ENCODE results near the gene EDARADD. TPM values are rescaled to one million over a fixed set of nuclear protein-coding genes. Genes with fewer than 3 reads are reported as not detected.
"Not testable (repeated sequence)": the region's sequence is repeated elsewhere in the genome, so short reads cannot be mapped to it uniquely, and the experiment has no call there.

The EDARADD gene
- not detected in 2 replicates for total RNA-seq (2014; rRNA removed)
- 0.04 TPM for polyA plus RNA-seq (2012)

DNA sequence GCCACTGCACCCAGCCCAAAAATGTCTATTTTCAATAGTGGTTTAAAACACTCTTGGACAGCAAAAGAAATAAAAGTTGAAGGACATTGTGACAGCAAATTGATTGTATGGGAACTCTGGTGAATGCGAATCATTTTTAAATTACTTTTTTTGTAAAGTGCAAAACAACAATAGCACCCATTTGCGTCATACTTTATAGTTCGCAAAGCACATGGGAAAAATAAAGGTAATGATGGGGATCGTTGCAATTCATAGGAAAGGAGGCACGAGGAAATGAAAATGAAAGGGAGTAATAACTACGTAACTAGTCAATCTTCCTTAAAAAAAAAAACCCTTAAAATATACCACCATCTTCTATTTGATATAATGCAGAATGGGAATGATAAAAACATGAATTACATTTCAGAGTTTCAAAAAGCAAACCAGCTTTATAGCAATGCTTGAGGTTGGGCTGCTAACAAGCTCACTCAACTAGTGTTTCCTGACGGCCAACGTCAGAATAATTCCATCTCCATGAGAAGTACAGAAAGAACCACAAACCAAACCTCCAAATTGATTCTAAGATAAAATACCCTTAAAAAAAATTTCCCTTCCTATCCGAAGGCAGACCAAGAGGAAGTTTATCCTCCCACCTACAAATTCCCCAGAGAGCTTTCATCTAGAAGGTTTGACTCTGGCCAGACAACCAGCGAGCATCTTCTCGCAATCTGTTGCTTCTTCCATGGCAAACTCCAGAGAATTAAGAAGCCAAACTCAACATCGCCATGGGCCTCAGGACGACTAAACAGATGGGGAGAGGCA lies at the start of gene EDARADD:
Gene EDARADD (plus strand): TSS at position 606 of the 801 bp plus-strand sequence. CDS start 159 bp downstream, at position 765.
- DNase-seq (ENCODE audit: low read depth), result no peak

DNA sequence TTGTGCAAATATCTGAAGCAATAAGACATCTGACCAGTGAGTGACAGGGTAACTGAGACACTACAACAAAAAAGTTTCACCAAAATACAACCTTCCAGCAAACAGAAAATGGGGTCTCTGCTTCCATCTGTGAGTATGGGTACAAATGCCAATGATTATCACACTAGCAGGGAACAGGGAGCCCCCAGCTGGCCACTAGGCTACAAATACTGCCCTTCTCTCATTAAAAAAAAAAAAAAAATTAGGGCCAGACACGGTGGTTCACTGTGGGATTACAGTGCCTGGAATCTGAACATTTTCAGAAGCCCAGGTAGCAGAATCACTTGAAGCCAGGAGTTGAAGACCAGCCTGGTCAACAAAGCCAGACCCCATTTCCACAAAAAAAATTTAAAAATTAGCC lies 48.4 kb upstream of the EDARADD start:
- DNase-seq (ENCODE audit: low read depth), result peak; percentile 6

DNA sequence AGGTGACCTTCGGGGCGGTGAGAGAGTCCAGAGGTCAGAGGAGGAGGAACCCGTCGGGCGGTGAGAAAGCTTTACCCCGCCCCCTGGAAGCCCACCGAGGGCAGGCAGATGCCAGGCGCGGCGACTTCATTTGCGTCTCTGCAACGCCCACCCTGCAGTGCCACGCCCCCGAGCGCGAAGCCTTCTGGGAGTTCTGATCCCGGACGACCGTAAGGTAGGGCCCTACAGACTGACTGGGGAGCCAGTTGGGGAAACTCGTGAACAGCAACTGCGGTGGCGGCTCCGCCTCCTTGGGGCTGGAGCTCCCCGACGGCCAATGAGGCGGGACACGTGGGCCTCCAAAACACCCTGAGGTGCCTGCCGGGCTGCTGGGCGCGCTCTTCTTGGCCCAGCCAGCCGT lies 46.0 kb upstream of the EDARADD start:
- no peak for DNase-seq (ENCODE audit: low read depth)

DNA sequence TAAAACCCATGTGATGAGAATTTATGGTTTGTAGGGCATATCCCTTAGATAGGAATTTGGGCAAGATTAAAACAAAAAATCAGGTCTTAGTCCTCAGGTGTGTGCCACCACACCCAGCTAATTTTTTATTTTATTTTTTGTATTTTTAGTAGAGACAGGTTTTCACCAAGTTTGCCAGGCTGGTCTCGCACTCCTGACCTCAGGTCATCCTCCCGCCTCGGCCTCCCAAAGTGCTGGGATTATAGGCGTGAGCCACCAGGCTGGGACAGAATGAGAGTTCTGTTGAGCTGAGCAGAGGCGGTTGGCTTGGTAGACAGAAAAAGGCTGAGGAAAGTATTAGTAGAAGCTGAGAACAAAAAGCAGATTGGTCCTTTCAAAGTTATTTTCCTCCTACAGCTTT lies 43.8 kb upstream of the EDARADD start:
- DNase-seq (ENCODE audit: low read depth), result no peak

DNA sequence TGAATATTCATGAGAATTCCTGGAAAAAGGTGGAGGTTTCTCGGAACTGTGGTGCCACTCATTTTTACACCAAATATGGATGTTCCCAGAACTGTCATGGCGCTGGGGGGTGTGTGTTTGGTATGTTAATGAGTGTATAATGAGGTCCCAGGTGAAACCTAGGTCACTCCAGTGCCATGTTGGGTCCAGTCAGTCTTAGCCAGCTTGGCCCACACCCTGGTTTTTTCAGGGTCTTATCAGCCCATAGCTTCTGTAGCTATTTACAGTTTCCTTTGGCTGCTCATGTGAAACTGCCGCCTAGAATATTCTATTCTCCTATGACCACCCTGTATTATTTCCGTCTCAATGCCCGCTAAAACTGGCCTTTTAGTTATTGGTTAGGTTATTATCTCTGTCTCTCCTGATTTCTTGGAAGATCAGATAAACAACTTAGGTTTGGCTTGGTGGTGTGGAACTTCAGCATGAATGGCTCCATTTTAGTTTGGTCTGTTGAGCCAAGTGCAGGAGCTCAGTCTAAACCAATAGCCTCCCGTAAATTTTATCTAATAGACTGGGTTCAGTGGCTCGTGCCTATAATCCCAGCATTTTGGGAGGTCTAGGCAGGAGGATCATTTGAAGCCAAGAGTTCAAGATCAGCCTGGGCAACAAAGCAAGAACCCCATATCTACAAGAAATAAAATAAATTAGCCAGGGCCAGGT lies 42.1 kb upstream of the EDARADD start:
- no peak for DNase-seq (ENCODE audit: low read depth)

DNA sequence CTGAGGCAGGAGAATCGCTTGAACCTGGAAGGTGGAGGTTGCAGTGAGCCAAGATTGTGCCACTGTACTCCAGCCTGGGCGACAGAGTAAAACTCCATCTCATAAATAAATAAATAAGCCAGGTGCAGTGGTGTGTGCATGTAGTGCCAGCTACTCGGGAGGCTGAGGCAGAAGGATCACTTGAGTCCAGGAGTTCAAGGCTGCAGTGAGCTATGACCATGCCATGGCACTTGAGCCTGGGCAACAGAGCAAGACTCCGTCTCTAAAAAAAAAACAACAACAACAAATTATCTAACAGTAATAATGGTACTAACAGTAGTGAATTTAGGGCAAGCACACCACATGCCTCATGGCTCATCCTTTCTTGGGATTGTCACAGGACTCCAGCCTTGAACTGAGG lies 41.3 kb upstream of the EDARADD start:
- not testable (repeated sequence) for DNase-seq (ENCODE audit: low read depth)

DNA sequence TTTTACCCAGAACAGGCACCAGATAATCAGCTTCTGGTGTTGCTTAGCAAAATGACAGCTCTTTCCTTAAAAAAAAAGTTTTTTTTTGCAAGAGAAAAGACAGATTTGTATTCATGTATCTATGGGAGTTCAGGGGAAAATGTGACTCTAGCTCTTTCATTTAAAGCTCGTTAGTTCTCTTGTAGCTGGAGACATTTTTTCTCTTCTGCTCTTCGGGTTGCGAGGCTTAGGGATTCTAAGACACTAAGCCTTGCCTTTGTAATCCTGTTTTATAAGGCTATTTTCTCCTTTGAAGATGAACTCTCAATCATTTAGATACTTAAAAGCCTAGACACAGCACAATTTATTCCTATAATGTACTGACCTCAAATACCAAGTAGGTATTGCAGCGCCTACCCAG lies 40.3 kb upstream of the EDARADD start:
- no peak for DNase-seq (ENCODE audit: low read depth)

DNA sequence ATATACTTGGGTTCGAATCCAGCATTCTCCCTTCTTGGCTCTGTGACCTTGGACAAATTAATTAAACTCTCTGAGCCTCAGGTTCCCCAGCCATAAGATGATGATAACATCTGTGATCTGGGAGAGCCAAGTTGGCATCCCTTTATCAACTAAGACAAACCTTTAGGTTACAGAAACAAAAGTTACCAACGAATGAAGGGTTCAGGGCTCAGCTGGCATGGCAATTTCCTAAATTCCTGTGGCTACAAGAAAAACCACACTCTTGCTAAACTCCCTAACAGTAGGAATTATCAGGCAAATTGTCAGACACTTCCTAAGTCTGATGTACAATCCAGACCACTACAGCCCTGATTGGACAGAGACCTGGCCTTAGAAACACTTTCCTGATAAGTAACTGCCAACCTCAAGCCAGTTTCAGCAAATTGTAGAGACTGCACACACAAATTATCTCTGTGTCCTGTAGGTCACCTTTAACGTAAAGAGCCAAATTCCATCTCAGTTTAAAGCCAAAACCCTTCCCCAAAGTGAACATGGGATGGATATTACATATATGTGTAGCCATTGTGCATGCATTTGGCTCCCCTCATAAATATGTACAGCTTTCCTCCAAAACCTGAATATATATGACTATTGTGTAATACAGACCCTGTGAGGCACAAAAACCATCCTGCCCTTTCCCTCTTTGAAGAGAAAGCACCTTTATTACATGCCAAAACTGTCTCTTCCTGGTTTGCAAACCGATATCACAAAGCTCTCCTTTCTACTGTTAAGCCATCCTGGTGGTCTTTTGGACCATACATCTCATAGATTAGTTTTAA lies 39.5 kb upstream of the EDARADD start:
- DNase-seq (ENCODE audit: low read depth), result peak; percentile 39

DNA sequence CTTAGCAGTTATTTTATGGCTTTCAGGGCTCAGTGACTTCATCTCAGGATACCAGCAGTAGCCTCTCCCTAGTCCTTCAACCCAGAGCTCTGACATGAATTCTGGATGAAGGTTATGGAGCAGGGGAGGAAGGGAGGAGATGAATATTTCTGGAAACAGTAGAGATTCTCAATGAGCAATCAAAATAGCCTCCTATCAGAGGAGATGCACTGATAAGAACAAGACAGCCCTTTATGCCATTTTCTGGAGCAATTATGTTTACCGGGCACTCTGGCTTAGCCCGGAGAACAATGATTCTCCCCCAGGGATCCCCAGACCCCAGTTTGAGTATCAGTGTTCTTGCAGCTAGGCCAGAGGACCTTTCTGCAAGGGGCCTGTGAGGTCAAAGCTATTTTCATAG lies 37.9 kb upstream of the EDARADD start:
- DNase-seq (ENCODE audit: low read depth), result no peak

DNA sequence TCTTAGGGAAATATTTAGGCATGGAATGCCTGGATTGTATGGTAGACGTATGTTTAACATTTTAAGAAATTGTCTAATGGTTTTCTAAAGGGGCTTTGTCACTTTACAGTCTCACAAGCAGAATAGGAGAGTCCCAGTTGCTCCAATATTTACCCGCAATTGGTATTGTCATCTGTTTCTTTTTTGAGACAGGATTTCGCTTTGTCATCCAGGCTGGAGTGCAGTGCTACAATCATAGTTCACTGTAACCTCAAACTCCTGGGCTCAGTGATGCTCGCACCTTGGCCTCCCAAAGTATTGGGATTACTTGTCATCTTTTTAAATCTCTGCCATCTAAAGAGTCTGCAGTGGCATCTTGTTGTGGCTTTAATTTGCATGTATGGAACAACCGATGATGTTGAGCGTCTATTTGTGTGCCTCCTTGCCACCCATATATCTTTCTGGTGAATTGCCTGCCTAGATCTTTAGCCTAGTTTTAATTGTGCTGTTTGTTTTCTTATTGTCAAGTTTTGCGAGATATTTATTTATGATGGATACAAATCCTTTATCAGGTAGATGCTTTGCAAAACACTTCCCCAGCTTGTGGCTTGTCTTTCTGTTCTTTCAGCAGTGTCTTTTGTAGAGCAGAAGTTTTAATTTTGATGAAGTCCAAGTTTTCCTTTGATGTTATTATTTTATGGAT lies 32.0 kb upstream of the EDARADD start:
- no peak for DNase-seq (ENCODE audit: low read depth)

DNA sequence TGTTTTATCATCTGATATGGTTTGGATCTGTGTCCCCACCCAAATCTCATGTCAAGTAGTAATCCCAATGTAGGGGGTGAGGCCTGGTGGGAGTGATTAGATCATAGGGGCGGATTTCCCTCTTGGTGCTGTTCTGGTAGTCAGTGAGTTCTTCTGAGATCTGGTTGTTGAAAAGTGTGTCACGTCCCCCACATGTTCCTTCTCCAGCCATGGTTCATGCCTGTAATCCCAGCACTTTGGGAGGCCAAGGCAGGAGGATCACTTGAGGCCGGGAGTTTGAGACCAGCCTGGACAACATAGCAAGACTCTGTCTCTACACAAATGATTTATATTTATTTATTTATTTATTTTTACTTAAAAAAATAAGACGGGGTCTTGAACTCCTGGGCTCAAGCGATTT lies 30.8 kb upstream of the EDARADD start:
- DNase-seq (ENCODE audit: low read depth), result no peak

DNA sequence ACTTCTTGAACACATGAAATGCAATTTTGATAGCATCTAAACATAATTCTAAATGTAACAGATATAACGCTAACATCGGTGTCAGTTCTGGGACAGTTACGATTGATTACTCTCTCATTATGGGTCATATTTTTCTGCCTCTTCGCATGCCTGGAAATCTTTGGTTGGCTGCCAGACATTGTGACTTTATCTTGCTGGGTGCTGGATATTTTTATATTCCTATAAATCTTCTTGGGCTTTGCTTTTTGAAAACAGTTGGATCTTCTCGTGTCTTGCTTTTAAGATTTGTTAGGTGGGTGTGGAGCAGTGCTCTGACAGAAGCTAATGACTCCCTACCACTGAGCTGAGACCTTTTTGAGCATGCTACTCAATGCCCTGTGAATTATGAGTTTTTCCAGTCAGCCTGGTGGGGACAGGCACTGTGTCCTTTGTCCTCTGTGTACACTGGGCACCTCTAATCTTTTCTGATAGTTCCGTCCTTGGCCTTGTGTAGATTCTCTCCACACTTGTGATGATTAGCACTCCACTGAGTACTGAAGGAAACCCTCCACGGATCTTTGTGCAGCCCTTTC lies 28.0 kb upstream of the EDARADD start:
- no peak for DNase-seq (ENCODE audit: low read depth)

DNA sequence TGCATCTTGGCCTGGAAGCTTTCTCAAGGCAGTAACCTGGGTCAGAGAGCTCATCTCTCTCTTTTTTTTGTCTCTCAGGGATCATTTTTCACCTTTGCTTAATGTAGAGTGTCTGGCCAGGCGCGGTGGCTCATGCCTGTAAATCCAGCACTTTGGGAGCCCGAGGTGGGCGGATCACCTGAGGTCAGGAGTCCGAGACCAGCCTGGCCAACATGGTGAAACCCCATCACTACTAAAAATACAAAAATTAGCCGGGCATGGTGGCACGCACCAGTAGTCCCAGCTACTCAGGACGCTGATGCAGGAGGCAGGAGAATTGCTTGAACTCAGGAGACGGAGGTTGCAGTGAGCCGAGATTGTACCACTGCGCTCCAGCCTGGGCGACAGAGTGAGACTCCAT lies 27.4 kb upstream of the EDARADD start:
- not testable (repeated sequence) for DNase-seq (ENCODE audit: low read depth)

DNA sequence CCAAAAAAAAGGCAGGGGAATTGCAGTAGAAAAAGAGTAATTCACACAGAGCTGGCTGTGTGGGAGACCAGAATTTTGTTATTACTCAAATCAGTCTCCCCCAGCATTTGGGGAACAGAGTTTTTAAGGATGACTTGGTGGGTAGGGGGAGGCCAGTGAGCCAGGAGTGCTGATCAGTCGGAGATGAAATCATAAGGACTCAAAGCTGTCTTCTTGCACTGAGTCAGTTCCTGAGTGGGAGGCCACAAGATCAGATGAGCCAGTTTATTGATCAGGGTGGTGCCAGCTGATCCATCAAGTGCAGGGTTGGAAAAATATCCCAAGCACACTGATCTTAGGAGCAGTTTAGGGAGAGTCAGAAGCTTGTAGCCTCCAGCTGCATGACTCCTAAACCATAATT lies 23.7 kb upstream of the EDARADD start:
- DNase-seq (ENCODE audit: low read depth), result no peak

DNA sequence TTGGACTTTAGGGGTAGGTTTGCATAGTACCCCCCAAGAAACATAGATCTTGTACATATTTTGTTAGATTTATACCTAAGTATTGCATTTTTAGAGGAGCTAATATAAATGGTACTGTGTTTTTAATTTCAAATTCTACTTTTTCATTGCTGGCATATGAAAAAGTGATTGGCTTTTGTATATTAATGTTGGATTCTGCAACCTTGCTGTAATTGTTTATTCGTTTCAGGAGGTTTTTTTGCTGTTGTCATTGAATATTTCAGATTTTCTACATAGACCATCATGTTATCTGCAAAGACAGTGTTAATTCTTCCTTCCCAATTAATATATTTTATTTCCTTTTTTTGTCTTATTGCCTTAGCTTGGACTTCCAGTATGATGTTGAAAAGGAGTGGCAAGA lies 23.0 kb upstream of the EDARADD start:
- DNase-seq (ENCODE audit: low read depth), result no peak

DNA sequence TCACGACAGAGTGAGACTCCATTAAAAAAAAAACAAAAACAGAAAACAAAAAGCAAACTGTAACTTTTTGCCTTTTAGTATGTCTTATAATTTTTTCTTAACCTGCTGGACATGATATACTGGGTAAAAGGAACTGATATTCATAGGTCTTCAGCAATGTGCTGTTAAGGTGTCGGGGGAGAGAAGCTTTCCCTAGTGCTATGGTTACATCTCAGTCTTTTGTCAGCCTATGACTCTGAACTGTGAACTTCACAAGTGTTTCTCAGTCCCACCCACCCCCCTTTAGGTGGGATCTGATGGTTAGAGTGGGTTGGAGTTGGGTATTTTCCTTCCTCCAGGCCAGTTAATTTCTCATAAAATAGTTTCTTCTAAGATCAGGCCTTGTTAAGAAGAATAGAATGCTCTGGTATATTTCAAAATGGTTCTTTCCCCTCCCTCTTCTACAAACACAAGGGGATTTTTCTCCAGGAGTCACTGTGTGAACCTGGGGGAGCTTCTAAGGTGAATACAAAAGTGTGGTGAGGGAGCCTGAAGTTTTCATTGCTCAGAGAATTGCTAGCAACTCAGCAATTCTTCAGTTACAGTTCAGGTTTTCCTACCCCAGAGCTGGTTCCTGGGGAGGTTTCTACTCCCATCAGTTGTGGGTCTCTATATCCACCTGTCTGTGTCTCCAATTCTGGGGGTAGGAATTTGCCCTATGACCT lies 16.1 kb upstream of the EDARADD start:
- no peak for DNase-seq (ENCODE audit: low read depth)

DNA sequence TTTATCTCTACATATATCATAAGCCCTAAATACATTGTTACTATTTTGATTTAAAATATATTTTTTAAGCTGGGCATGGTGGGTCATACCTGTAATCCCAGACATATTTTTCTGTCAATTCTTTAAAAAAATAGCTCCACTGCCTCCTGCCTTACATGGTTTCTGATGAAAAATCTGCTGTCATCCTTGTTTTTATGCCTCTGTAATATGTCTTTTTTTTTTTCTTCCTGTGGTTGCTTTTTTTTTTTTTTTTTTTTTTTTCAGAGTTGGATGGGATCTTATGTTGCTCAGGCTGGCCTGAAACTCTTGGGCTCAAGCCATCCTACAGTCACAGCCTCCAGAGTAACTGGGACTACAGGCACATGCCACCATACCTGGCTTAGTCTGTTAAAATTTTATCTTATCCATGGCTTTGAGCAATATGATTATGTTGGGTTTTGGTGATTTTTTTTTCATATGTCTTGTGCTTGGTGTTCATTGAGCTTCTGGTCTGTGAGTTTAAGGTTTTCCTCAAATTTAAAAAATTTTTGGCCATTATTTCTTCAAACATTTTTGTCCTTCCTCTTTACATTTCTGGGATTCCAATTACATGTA lies 12.4 kb upstream of the EDARADD start:
- no peak for DNase-seq (ENCODE audit: low read depth)

DNA sequence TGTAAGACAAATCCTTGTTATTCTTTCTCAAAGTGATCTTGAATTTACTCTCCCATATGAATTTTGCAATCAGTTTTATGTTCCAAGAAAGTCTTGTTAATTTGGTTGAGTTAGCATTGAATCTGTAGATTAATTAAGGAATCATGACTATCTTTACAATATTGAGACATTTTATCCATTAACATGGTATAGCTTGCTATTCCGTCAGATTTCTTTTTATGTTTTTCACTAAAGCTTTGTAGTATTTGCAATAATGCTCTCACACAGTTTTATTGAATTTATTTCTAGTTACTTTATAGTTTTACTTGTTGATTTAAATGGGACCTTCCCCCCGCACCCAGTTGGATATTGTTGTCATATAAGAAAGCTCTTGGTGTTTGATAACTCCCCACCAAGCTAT lies 5.8 kb upstream of the EDARADD start:
- DNase-seq (ENCODE audit: low read depth), result no peak

DNA sequence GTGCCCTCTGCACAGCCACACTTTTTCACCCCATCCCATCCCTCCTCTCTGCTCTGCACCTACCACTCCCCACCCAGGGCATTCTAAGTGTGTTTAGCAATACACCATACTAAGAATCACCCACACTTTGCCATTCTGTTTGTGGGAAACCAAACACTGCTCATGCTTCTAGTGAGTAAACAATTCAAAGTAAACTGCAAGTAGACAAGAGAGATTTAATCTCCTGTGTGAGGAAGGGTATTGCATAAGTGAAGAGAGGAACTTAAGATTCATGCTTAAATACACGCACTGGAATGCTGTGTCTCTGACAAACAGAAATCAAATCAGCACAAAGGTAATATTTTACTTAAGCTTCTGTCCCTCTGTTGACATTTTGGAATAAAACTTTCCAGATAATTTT lies 4.8 kb upstream of the EDARADD start:
- DNase-seq (ENCODE audit: low read depth), result no peak

DNA sequence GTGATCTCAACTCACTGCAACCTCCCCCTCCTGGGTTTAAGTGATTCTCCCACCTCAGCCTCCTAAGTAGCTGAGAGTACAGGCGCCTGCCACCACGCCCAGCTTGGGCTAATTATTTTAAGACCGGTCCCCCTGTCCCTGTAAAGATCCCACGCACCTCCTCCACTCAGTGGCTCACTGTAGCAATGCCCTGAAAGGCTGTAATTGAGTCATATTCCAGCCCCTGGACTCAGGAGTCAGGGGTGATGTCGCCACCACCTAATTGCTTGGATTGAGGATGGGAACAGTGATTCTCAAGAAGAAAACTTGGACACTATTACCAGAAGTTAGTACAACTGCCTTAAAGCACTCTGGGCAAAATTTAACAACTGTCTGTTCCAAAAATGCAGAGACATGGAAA lies 3.1 kb upstream of the EDARADD start:
- no peak for DNase-seq (ENCODE audit: low read depth)
